ENCODE measurements around the gene TNFRSF4.

TNFRSF4 gene

DNA sequence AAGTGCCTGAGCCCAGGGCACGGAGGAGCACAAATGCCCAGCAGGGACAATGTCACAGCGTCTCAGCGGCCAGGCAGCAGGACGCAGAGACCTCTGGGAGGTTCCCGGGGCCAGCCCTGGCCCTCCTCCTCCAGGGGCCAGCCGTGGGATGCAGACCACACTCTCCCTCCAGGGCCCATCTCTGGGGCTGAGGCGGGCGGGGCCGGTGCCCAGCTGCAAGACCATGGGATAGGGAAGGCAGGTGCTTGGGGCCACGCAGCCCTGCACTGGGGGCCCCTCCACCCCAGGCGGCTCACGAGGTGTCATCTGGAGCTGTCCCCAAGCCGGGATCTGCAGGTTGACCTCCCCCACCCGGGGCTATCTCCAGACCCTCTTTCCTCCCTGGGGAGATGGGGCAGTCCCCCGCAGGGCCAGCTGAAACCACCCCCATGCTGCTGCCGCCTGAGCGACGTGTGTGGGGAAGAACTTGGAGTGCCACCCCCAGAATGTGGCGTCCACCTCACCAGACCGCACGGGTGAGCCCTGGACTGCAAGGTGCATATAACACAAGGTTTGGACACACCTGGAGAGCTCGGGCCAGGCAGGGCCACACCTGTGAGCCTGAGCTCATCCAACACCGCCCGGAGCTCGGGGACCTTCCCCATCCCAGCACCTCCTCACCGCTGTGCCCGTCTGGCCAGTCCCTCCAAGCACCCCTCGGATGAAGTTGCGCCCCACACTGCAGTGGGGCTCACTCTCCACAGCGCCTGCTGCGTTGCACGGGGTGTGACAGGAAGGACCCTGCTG, 44.3 kb downstream of the TNFRSF4 start:
- no peak for DNase-seq (ENCODE audit: low spot score)

DNA sequence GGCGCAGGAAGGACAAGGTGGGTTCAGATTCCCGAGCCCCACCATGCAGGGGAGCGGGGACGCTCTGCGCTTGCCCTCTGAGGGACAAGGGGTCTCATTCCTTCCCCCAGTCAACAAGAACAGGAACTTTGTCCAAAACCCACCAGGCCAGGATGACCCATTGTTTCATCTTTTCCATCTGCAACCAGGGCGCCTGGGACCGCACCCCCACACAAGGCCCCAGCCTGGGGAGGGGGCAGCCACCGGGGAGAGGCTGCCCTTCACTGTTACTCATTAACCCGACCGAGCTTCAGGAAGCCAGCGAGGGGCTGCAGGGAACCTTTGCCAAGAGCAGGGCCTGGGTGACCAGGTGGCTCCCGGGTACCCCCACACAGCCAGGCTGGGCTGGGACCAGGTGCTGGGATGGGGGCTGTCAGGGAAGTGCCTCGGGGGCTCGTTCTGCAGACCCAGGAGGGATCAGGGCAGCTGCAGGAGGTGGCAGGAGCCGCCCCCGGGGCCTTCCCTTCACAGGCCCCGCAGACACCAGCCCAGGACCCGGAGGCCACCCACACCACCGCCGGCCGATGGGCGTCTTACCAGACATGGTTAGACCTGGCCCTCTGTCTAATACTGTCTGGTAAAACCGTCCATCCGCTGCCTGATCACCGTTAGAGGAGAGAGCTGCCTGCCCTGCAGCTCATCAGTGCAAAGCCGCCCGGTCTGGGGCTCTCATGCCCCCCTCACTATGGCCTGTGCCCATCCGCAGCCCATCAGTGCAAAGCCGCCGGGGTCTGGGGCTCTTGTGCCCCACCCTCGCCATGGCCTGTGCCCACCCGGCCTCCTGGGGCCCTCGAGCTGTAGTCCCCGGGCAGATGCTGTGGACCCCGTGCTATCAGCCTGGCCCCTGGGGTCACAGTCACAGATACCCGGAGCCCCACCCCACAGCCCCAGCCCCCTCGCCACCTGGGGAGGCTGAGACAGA, 45.2 kb downstream of the TNFRSF4 start:
- DNase-seq (ENCODE audit: low spot score) = no peak

DNA sequence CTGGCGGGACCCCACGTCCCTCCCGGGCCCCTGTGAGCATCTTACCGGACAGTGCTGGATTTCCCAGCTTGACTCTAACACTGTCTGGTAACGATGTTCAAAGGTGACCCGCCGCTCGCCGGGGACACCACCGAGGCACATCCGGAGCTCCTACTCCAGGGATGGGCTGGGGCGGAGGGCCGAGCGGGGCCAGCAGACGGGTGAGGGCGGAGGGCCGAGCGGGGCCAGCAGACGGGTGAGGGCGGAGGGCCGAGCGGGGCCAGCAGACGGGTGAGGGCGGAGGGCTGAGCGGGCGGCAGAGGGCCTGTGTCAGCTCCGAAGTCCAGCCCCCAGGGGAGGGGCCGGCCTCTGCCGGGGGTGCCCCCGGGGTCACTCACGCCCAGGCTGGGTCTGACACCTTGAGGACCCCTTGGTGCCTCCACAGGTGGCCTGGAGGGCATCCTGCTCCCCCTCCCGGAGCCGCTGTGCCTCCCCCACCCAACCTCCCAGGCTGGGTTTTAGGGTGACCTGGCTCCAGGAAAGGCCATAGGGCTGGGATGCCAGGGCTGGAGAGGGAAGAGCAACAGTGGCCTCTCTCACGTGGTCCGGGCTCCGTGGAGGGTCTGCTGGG, 46.0 kb downstream of the TNFRSF4 start:
- no peak for DNase-seq (ENCODE audit: low spot score)

DNA sequence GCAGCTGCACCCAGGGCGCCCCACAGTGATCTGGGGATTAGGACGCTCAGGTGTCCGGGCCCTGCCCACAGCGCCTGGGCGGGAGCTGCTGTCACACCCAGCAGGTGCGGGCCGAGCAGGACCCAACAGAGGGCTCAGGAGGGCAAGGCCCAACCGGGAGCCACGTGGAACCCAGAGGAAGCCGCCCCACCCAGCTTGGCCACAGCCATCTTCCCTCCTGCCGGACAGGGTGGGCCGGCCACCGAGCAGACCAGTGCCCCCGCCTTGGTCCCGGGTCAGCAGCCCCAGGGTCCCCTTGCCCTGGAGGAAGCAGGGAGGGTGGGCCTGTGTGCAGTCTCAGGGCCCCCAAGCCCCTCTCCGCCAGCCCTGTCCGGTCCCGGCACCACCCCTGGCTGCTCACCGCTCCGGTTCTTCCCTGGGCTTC, 46.5 kb downstream of the TNFRSF4 start:
- no peak for DNase-seq (ENCODE audit: low spot score)

DNA sequence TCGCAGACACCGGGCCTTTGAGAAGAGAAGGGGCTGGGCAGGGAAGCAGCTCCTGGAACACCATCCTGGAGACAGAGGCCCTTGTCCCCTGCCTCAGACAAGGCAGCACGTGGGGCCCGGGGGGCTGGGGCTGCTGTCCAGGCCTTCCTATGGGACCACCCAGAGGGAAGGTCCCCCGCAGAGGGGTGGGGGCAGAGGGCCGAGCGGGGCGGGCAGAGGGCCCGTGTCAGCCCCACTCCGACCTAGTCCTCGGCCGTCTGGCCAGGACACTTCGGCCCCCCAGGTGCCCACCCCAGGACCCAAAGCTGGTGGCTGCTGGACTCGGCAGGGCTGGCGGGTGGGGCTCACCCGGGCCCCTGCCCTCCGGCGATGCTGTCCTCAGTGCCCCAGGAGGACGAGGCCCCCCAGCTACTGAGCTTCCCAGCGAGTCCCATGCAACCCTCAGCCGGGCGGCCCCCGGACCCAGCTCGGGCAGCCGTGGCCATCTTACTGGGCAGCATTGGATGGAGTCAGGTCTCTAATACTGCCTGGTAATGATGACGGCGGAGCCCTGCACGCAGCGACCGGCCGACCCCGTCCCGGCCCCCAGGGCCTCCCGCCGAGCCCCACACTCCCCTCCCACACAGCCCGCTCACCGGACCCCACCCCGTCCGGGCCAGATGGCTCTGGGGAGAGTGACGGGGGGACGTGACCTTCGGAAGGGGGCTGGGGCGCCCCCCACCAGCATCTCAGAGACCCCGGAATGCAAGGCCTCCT, 47.1 kb downstream of the TNFRSF4 start:
- DNase-seq (ENCODE audit: low spot score) = no peak

DNA sequence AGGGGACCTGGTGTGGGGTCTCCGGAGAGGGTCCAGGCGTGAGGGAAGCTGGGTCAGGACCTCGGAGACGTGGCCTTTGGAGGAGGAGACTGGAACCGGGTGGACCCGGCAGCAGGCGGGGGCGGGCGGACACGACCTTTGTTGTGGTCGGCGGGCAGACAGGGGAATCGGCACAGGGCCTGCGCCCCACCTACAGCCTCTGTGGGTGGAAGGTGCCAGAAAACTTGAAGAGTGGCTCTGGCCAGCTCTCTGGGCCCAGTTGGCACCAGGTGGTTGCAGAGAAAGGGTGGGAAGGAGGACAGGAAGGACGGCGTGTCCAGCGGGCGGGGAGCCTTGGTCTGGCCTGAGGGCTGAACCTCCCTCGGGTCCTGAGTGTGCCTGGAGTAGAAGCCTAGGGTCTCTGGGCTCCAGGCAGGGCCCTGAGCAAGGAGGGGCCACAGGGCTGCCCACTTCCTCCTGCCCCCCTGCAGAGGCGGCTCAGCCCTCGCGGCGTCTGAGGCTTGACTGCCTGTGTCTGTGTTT, 48.0 kb downstream of the TNFRSF4 start:
- DNase-seq (ENCODE audit: low spot score) = no peak

DNA sequence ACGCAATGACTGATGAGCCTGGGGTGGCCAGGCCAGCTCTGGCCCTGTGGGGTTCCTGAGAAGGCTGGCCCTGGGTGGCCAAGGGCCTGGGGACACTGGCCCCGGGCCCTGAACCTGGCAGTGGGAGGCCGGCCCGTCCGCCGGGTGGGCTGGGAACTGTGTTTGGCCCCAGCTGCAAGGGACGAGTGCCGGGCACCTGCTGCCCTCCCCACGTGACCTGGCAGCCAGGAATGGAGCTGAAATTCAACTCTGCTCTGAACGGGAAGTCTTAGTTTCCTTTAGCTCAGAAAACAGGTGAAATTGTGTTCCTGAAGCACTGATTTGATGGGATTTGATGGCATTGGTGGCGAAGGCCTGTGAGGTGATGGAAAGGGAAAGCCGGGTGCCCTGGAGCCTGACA, 48.5 kb downstream of the TNFRSF4 start:
- DNase-seq (ENCODE audit: low spot score) = no peak

DNA sequence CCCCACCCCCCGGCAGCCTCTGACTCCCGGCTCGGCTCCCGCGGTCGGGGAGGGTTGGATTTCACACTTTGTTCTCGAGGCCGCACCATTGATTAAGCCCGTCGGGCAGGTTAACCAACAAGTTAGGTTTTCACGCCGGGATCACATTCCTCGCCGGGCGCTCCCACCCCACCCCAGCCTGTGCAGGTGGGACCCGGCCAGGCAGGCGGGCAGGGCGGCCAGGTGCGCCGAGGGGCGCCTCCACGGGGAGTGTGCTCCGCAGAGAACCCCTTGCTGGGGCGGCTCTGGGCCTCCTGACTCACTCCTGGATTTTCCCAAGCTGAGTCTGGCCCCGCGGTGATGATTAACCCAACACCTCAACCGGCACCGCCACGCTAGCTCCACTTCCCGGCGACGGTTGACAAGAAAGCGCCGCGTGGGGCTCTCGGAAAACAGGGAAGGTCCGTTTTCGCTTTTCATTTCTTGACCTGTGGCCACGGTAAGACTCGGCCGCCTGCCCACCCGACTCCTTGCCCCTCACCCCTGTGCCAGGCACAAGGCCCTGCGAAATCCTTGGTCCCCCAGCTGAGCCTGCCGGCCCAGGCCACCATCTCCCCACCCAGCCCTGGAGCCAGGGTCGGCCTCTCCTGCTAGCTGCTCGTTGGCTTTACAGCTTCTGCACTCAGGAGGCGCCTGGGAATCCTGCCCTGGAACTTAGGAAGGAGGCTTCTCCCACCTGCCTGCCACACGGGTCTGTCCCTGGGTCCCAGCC, 49.1 kb downstream of the TNFRSF4 start:
- no peak for DNase-seq (ENCODE audit: low spot score)

DNA sequence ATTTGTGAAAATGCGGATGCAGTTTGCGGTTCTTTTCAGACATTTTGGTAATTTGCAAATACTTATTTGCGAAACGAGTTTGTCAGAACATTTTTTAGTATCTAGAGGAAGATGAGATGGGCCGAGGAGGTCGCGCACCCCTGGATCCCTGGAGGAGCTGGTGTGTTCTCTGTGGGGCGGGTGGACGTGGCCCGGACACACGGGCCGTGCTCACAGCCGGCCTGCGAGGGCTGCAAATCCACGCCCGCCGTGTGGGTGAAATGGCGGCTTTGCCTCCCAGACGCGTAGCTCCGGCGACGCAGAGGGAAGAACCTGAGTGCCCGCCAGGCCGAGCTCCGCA, 49.6 kb downstream of the TNFRSF4 start:
- no peak for DNase-seq (ENCODE audit: low spot score)

DNA sequence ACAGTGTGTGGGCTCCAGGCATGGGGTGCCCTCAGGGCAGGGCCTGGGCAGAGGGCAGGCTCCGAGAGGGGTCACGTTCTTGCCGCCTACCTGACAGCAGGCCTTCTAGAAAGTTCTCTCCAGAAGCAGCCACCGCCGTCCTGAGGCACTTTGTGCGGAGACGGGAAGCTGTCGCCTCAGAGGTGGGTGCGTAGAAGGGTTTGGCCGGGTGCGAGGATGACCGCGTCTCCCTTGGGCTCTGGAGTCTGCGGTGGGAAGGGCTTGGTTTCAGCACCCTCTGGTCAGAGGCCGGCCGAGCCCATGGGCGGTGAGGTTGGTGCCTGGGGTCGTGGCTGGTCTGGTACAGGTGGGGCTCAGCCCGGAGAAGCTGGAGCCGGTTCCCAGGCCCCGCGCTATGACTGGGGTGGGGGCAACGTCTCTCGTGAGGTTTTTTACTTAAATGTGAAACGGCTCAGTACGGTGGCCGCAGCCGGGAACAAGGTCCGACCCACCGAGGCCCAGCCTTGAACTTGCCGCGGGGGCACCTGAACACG, 50.3 kb downstream of the TNFRSF4 start:
- DNase-seq (ENCODE audit: low spot score) = no peak

DNA sequence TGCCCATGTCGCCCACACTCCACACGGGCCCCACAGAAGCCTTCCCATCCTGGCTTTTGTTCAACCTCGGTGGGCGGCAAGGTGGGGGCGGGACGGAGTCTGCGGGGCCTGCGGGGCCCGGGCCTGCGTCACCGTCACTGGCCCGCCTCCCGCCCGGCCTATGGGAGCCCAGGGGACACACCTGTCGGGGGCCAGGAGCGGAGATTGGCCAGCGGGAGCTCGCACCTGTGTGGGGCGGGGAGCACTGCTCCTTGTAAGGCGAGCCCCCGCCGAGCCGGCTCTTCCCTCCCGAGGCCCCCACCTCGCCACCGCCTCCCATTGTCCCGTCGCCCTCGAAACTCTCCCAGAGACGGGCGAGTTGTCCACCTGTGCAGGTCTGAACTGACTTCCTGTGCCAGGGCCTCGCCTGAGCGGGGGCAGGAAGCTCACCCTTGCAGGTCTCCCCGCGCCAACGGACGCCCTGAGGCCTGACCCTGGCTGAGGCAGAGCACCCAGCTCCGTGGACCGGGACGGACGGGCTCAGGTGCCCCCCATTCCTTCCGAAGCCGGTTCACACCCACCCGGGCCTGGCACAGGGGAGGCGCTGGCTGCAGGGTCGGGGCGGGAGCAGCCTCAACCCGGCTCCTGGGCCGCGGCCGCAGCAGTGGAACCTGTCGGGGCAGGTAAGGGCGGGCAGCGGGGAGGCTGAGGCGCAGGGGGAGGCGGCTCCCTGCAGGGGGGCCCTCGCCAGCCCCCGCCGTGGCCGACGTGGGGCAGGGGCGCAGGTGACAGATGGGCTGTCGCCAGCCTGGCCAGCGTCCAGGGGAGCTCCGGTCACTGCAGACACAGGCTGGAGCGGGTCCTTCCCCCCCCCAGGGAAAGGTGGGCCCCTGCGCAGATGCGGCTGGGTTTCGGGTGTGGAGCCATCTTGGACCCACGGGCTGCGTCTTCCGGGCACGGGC, 51.1 kb downstream of the TNFRSF4 start:
- no peak for DNase-seq (ENCODE audit: low spot score)

DNA sequence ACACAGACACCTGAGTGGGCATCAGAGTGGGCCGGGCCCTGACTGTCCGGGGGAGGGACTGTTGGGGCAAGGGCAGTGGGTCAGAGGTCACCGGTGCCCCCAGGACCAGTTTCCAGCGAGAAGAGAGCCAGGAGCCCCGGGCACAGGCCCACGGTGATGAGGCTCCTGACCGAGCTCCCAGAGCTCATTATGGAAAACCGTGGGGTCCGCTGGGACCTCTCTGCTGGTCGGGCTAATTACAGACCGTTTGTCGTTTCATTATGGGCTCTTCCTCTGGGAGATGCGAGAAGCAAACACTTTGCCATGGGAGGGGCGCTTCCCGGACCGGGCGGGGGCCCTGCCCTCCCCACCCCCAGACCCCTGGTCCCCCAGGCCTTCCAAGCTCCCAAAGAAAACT, 52.3 kb downstream of the TNFRSF4 start:
- no peak for DNase-seq (ENCODE audit: low spot score)

All from putamen (tissue), 1 donor.